Measurements from ENCODE around the gene C1orf35. TPM values are rescaled to one million over a fixed set of nuclear protein-coding genes. Genes with fewer than 3 reads are reported as not detected.

C1orf35 gene
- total and polyA plus RNA-seq, 2 experiments from 2014 or later, result 12.3 to 24.6 TPM

GRCh38 chr1:228075801-228076271 is 27.3 kb downstream of the C1orf35 start:
- Histone ChIP-seq H3K4me2 (no peak overlapping the region), H3K79me2 (peaks cover 8% of the 10 kb centered on the region), H3K9me2 (replicated peaks; ENCODE audit: insufficient read depth) (no peaks in the 10 kb centered on the region), H3K9me3 (ENCODE audit: low read depth) (no peaks in the 10 kb centered on the region), H3K4me3 (no peak overlapping the region), H3K27ac (no peak overlapping the region), H3K4me1 (ENCODE audit: insufficient read depth) (no peaks in the 10 kb centered on the region), H3K36me3 (replicated peaks; ENCODE audit: insufficient read depth, low read depth) (no peaks in the 10 kb centered on the region), H4K20me1 (ENCODE audit: insufficient read depth, poor library complexity, severe bottlenecking) (no peaks in the 10 kb centered on the region), H3K27me3 (peaks cover 4% of the 10 kb centered on the region), H2AFZ (no peak overlapping the region)
- DNase-seq (ENCODE audit: low spot score), result no peak
- WGBS (ENCODE audit: low lambda C conversion rate, missing lambda C conversion rate), result 87% methylated on average over 9 of the region's 9 CpGs
- no peak for TF ChIP-seq EZH2 (IDR thresholded peaks at IDR 0.05; ENCODE audit: borderline replicate concordance)
- TF ChIP-seq EZH2phosphoT487 (IDR thresholded peaks at IDR 0.05; ENCODE audit: low read depth, severe bottlenecking, unreplicated experiment), result no peak
- no peak for TF ChIP-seq CTCF (IDR thresholded peaks at IDR 0.05; ENCODE audit: poor library complexity)

GRCh38 chr1:228074954-228075730 is 28.0 kb downstream of the C1orf35 start:
- no peaks in the 10 kb centered on the region for H3K9me2 ChIP-seq (replicated peaks; ENCODE audit: insufficient read depth)
- TF ChIP-seq CTCF (IDR thresholded peaks at IDR 0.05; ENCODE audit: poor library complexity) (no peak), EZH2phosphoT487 (IDR thresholded peaks at IDR 0.05; ENCODE audit: low read depth, severe bottlenecking, unreplicated experiment) (no peak), EZH2 (IDR thresholded peaks at IDR 0.05; ENCODE audit: borderline replicate concordance) (no peak)
- H3K79me2 ChIP-seq, result peaks cover 2% of the 10 kb centered on the region
- no peaks in the 10 kb centered on the region for H3K36me3 ChIP-seq (replicated peaks; ENCODE audit: insufficient read depth, low read depth)
- no peaks in the 10 kb centered on the region for H3K9me3 ChIP-seq (ENCODE audit: low read depth)
- H3K27me3 ChIP-seq, result peaks cover 8% of the 10 kb centered on the region
- H3K4me3 ChIP-seq, result no peak overlapping the region
- no peak for DNase-seq (ENCODE audit: low spot score)
- H4K20me1 ChIP-seq (ENCODE audit: insufficient read depth, poor library complexity, severe bottlenecking), result no peaks in the 10 kb centered on the region
- 59% methylated on average over 18 of the region's 18 CpGs for WGBS (ENCODE audit: low lambda C conversion rate, missing lambda C conversion rate)
- H3K4me1 ChIP-seq (ENCODE audit: insufficient read depth), result no peaks in the 10 kb centered on the region
- no peak overlapping the region for H2AFZ ChIP-seq
- no peak overlapping the region for H3K4me2 ChIP-seq
- H3K27ac ChIP-seq, result no peak overlapping the region

- TF ChIP-seq CTCF (IDR thresholded peaks at IDR 0.05; ENCODE audit: poor library complexity) (peak; percentile 9), EZH2 (IDR thresholded peaks at IDR 0.05; ENCODE audit: borderline replicate concordance) (no peak), EZH2phosphoT487 (IDR thresholded peaks at IDR 0.05; ENCODE audit: low read depth, severe bottlenecking, unreplicated experiment) (no peak)
- peaks cover 8% of the 10 kb centered on the region for H3K27me3 ChIP-seq
- 58% methylated on average over 16 of the region's 16 CpGs for WGBS (ENCODE audit: low lambda C conversion rate, missing lambda C conversion rate)
- H3K4me2 ChIP-seq, result no peak overlapping the region
- DNase-seq (ENCODE audit: low spot score), result no peak
- H2AFZ ChIP-seq, result no peak overlapping the region
- no peaks in the 10 kb centered on the region for H3K9me2 ChIP-seq (replicated peaks; ENCODE audit: insufficient read depth)
- no peaks in the 10 kb centered on the region for H4K20me1 ChIP-seq (ENCODE audit: insufficient read depth, poor library complexity, severe bottlenecking)
- H3K79me2 ChIP-seq, result no peaks in the 10 kb centered on the region
- H3K36me3 ChIP-seq (replicated peaks; ENCODE audit: insufficient read depth, low read depth), result no peaks in the 10 kb centered on the region
- no peak overlapping the region for H3K27ac ChIP-seq
- no peaks in the 10 kb centered on the region for H3K4me1 ChIP-seq (ENCODE audit: insufficient read depth)
- H3K4me3 ChIP-seq, result no peak overlapping the region
- H3K9me3 ChIP-seq (ENCODE audit: low read depth), result no peaks in the 10 kb centered on the region
Measured at GRCh38 chr1:228073857-228074545, 29.1 kb downstream of the C1orf35 start.

Data from hepatocyte (in vitro differentiated cells).